ENCODE measurements around the gene BAD.

DNA sequence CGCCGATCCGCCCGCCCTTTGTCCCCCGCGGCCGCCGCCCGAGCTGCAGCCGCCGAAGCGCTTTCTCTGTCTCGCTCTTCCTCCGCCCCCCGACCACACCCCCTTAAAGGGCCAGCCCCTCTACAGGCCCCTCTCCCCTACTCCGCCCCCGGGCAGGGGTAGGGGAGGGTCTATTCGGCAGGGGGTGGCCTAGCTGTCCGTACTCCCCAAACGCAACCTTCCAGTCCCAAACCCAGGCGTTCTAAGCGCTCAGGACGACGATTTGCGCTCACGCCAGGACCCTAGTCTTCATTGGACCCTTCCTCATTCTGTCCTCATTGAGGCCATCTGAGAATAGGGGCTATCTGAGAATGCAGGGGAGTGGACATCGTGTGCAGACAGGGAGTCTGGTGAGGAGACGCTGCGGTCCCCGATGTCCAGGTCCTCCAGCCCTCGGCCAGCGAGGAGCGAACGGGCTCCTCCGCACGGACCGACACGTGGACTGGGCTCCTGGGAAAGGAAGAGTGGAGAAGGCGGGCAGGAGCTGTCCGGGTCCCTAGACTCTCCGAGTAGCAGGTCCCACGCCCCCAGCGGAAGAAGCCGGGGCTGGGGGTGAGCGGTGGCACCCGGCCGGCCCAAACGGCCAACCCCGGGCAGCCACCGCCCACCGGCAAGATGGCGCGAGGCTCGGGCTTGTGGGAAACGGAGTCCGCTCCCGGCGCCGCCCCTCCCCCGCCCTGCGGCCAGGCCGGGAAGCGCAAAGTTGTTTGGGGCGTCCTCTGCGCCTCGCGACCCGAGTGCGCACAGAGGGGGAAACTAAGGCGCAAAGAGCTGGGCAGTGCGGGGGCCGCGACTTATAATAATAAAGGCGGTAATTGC, 37.4 kb downstream of the BAD start, which contains the start of gene PPP1R14B:
- peak in 1 of 2 donors; percentile 50 for TF ChIP-seq POLR2A (IDR thresholded peaks at IDR 0.05)
- TF ChIP-seq, protein P1, sequence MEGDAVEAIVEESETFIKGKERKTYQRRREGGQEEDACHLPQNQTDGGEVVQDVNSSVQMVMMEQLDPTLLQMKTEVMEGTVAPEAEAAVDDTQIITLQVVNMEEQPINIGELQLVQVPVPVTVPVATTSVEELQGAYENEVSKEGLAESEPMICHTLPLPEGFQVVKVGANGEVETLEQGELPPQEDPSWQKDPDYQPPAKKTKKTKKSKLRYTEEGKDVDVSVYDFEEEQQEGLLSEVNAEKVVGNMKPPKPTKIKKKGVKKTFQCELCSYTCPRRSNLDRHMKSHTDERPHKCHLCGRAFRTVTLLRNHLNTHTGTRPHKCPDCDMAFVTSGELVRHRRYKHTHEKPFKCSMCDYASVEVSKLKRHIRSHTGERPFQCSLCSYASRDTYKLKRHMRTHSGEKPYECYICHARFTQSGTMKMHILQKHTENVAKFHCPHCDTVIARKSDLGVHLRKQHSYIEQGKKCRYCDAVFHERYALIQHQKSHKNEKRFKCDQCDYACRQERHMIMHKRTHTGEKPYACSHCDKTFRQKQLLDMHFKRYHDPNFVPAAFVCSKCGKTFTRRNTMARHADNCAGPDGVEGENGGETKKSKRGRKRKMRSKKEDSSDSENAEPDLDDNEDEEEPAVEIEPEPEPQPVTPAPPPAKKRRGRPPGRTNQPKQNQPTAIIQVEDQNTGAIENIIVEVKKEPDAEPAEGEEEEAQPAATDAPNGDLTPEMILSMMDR (IDR thresholded peaks at IDR 0.05): peak in 7 of 12 donors; percentile 8 to 31 (median 18)

Measured in heart left ventricle (tissue), 13 donors.